Progenitor cell of endocrine pancreas (in vitro differentiated cells): Measurements from ENCODE around the gene FBXL15. TPM values are rescaled to one million over a fixed set of nuclear protein-coding genes. Genes with fewer than 3 reads are reported as not detected.
A peak's percentile ranks its signal among the peaks of the same experiment; 100 is the strongest.

Source experiments
- DNase-seq: peaks from one replicate; pipeline ENCODE4 v3.0.0; 2021; ENCODE audit warnings: low spot score; ENCODE audit not compliant: unreplicated experiment
- H3K27ac Mint-ChIP-seq: 2 replicates; pipeline ENCODE4 v1.8.0; 2021; ENCODE audit warnings: mild to moderate bottlenecking, moderate library complexity, mixed read lengths
- H3K27me3 Mint-ChIP-seq: 2 replicates; pipeline ENCODE4 v1.8.0; 2021; ENCODE audit warnings: mixed read lengths
- H3K36me3 Mint-ChIP-seq: 2 replicates; pipeline ENCODE4 v1.8.0; 2022; ENCODE audit warnings: mixed read lengths; ENCODE audit not compliant: insufficient read depth
- H3K4me1 Mint-ChIP-seq: 2 replicates; pipeline ENCODE4 v1.8.0; 2021; ENCODE audit warnings: low read depth, mixed read lengths
- H3K4me3 Mint-ChIP-seq: 2 replicates; pipeline ENCODE4 v1.8.0; 2021; ENCODE audit warnings: low read depth, mild to moderate bottlenecking, moderate library complexity, mixed read lengths
- H3K9me3 Mint-ChIP-seq: 2 replicates; pipeline ENCODE4 v1.8.0; 2021; ENCODE audit warnings: low read depth, mixed read lengths
- total RNA-seq: library from RNA; stranded (reverse); gene quantifications from 2 replicates; pipeline ENCODE4 v1.2.1, GENCODE V29; 2021
- TF ChIP-seq, protein P1 (sequence below): fragments of 200-600 bp; sonication (generic); IDR thresholded peaks from one replicate; pipeline ENCODE4 v1.5.0; 2021; ENCODE audit warnings: antibody characterized with exemption, mild to moderate bottlenecking; ENCODE audit not compliant: unreplicated experiment

Gene FBXL15
- total RNA-seq, 1 donor from 2014 or later = 14.0 TPM

DNA sequence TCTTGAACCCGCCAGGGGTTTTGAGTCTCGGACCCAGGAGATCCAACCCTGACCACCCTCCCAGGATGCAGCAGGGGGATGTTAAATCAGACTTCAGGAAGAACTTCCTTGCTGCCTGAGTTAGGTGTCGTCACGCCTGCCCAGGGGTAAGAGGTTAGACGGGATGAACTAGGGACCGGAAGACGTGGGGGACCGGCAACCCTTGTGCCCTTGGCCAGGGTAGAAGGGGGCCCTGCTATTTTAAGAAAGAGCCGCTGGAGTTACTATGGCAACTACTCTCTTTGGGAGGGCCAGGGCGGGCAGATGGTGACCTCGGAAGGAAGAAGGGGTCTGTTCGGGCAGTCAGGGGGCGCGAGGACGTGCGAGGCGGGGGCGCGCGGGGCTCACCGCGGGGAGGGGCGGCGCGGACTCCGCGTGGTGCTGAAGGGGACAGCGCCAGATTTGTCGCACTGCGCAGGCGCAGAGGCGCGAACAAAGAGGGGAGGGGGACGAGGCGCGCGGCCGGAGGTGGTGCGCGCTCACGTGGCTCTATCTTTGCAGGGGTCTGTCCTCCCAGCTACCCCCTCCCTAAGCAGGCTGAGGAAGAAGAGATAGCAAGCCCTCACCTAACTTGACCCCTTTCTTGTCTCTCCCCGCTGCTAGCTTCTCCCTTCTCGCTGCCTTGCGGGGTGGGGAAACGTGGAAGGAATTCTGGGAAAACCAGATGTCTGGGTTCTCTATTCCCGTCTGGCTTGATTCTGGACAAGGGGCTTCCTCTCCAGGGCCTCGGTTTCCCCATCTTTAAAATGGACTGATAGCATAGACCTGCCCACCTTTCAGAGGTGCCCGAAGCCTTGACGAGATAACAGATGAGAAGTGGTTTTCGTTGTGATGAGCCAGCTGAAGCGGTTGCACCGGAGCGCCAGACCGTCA, 1.1 kb upstream of the FBXL15 start:
- Mint-ChIP-seq H3K4me3 (peak overlapping the region; percentile 99), H3K27me3 (peaks cover 31% of the 10 kb centered on the region), H3K36me3 (no peaks in the 10 kb centered on the region), H3K4me1 (peaks cover 16% of the 10 kb centered on the region), H3K27ac (peak overlapping the region; percentile 97), H3K9me3 (no peaks in the 10 kb centered on the region)
- TF ChIP-seq, protein P1, sequence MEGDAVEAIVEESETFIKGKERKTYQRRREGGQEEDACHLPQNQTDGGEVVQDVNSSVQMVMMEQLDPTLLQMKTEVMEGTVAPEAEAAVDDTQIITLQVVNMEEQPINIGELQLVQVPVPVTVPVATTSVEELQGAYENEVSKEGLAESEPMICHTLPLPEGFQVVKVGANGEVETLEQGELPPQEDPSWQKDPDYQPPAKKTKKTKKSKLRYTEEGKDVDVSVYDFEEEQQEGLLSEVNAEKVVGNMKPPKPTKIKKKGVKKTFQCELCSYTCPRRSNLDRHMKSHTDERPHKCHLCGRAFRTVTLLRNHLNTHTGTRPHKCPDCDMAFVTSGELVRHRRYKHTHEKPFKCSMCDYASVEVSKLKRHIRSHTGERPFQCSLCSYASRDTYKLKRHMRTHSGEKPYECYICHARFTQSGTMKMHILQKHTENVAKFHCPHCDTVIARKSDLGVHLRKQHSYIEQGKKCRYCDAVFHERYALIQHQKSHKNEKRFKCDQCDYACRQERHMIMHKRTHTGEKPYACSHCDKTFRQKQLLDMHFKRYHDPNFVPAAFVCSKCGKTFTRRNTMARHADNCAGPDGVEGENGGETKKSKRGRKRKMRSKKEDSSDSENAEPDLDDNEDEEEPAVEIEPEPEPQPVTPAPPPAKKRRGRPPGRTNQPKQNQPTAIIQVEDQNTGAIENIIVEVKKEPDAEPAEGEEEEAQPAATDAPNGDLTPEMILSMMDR = no peak
- peak; percentile 76 for DNase-seq

DNA sequence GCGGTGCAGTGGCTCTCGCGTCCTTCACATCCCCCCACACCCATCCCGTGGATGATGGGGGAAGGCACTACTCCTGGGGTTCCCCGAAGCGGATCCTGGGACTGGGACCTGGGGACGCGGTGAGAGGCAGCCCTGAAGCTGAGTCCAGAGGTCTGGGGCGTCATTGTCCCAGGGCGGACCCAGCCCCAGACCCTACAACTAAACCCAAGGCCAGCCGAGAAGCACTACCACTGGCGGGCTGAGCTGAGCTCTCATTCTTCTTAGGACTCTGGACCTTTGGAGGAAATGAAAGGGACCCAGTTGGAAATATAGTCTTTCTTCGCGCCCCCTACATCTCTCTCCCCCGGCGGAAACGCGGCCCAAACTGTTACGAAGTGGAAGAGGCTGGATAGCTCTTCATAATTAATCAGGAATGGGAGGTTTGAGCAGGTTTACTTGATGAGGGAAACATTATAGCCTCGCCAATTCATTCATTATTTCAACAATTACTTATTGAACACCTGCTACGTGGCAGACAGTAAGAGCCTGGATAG, 389 bp upstream of the FBXL15 start:
- TF ChIP-seq, protein P1 = no peak
- peaks cover 30% of the 10 kb centered on the region for H3K27me3 Mint-ChIP-seq
- H3K9me3 Mint-ChIP-seq = no peaks in the 10 kb centered on the region
- peak overlapping the region; percentile 99 for H3K4me3 Mint-ChIP-seq
- DNase-seq = no peak
- H3K27ac Mint-ChIP-seq = peak overlapping the region; percentile 97
- peaks cover 16% of the 10 kb centered on the region for H3K4me1 Mint-ChIP-seq
- H3K36me3 Mint-ChIP-seq = no peaks in the 10 kb centered on the region

DNA sequence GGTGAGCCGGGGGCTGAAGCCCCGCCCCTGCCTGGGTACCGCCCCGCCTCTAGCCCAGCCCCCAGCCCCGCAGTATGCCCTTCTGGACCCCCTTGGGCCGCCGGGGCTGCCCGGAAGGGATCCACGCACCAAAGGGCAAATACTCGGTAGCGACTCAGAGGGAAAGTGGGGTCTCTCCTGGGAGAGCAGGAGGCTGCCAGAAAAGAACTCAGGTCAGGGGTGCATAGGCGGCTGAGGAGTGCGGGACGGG, 796 bp downstream of the FBXL15 start:
- Mint-ChIP-seq H3K27me3 (peaks cover 23% of the 10 kb centered on the region), H3K36me3 (no peaks in the 10 kb centered on the region), H3K4me1 (peaks cover 16% of the 10 kb centered on the region), H3K9me3 (no peaks in the 10 kb centered on the region), H3K27ac (peak overlapping the region; percentile 97), H3K4me3 (peak overlapping the region; percentile 99)
- TF ChIP-seq, protein P1 = no peak
- DNase-seq = no peak

DNA sequence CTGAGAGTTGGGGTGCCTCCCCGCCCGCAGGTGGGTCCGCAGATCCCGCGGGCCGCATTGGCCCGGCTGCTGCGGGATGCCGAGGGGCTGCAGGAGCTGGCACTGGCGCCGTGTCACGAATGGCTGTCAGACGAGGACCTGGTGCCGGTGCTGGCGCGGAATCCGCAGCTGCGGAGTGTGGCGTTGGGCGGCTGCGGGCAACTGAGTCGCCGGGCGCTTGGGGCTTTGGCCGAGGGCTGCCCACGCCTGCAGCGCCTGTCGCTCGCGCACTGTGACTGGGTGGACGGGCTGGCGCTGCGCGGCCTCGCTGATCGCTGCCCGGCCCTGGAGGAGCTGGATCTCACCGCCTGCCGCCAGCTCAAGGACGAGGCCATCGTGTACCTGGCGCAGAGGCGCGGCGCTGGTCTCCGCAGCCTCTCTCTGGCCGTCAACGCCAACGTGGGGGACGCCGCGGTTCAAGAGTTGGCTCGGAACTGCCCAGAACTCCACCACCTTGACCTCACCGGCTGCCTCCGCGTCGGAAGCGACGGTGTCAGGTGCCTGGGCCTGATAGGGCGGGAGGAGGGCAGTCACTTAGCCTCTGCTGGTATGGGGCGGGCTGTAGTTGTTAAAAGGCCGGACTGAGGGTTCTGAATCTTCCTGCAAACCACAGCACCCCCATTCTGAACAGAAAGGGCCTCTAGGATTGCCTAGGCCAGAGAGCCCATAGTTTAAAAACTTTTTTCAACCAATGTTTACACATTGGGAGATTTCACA, 1.3 kb downstream of the FBXL15 start:
- peak overlapping the region; percentile 99 for H3K4me3 Mint-ChIP-seq
- H3K27me3 Mint-ChIP-seq = peaks cover 22% of the 10 kb centered on the region
- peaks cover 16% of the 10 kb centered on the region for H3K4me1 Mint-ChIP-seq
- TF ChIP-seq, protein P1 = no peak
- no peaks in the 10 kb centered on the region for H3K9me3 Mint-ChIP-seq
- no peaks in the 10 kb centered on the region for H3K36me3 Mint-ChIP-seq
- H3K27ac Mint-ChIP-seq = peak overlapping the region; percentile 97
- no peak for DNase-seq

DNA sequence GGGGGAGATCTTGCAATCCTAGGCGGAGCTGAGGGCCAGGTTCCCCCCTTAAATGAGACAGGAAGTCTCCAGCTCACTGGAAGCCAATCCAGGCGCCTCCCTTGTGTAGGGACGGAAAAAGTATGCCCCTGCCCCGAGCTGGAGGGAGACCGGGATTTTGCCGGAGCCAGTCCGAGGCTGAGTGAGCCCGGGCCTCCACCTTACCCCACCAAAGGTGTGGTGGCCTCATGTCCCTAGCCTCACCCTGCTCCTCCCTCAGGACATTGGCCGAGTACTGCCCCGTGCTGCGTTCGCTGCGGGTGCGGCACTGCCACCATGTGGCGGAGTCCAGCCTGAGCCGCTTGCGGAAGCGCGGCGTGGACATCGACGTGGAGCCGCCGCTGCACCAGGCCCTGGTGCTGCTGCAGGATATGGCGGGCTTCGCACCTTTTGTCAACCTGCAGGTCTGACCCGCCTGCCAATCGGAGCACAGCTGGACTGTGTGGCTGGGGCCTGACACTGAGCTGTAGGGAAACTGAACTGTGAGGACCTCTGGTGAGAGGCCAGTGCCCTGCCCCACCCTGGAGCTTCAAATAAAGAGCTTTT, 2.0 kb downstream of the FBXL15 start:
- peak; percentile 61 for DNase-seq
- no peaks in the 10 kb centered on the region for H3K36me3 Mint-ChIP-seq

More for the DNA sequence above, 2.0 kb downstream of the FBXL15 start:
- Mint-ChIP-seq H3K4me3 (peak overlapping the region; percentile 99), H3K27ac (peak overlapping the region; percentile 45), H3K4me1 (peaks cover 16% of the 10 kb centered on the region), H3K27me3 (peaks cover 15% of the 10 kb centered on the region), H3K9me3 (no peaks in the 10 kb centered on the region)
- TF ChIP-seq, protein P1 = peak; percentile 78
